ENCODE results near the gene MARCHF3. TPM values are rescaled to one million over a fixed set of nuclear protein-coding genes. Genes with fewer than 3 reads are reported as not detected.
A peak's percentile ranks its signal among the peaks of the same experiment; 100 is the strongest.
"Not testable (repeated sequence)": the region's sequence is repeated elsewhere in the genome, so short reads cannot be mapped to it uniquely, and the experiment has no call there.

MARCHF3 gene
- total RNA-seq, 5 donors from 2014 or later (not counting 1 experiment from before 2014, with no cell fraction given) = 5.6 to 9.9 (median 7.6) TPM

DNA sequence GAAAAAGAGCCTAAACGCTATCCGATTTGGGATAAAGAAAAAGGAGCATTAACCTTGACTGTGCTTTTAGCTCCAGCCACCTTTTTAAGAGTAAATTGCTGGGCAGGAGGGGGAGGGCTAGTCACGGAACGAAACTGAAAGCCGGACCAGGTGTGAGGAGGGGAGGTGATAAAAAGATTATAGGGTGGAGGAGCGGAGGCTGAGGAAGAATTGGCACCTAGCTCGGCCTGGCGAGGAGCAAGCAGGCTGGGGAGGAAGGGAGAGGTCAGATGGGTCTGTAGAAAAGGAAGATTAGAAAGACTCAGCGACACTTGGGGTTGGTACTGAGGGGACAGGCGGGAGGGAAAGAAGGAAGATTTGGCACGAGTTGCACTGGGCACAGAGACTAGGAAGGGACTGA lies 187.0 kb downstream of the MARCHF3 start:
- H3K9me3 ChIP-seq; H3K36me3 ChIP-seq (ENCODE audit: control insufficient read depth in 2 of 2, extremely low read depth in 1 of 2, insufficient read depth in 1 of 2, low read length in 1 of 2); H3K27ac ChIP-seq (ENCODE audit: low read length); DNase-seq; H3K4me3 ChIP-seq (ENCODE audit: control insufficient read depth in 1 of 2, extremely low read depth in 1 of 2, low read length in 1 of 2); POLR2A ChIA-PET; ATAC-seq (replicated peaks in 1 of 4); H3K36me3 Mint-ChIP-seq; H3K4me3 Mint-ChIP-seq; H3K9me3 Mint-ChIP-seq; H3K27me3 Mint-ChIP-seq; H3K27me3 ChIP-seq (replicated peaks in 1 of 2; ENCODE audit: control insufficient read depth in 2 of 2, extremely low read depth in 1 of 2, insufficient read depth in 2 of 2, low read length in 1 of 2); CTCF ChIA-PET: not testable (repeated sequence)
- Mint-ChIP-seq H3K27ac (peak overlapping the region in 1 of 2 donors; percentile 13), H3K4me1 (peaks cover 34 to 49% (median 39%) of the 10 kb centered on the region in 3 donors)
- peaks cover 13 to 16% of the 10 kb centered on the region in 2 experiments for H3K4me1 ChIP-seq (ENCODE audit: control insufficient read depth in 1 of 2, extremely low read depth in 1 of 2, insufficient read depth in 2 of 2, low read length in 2 of 2)
- 79% methylated on average over 6 of the region's 11 CpGs for WGBS (ENCODE audit: insufficient coverage)

DNA sequence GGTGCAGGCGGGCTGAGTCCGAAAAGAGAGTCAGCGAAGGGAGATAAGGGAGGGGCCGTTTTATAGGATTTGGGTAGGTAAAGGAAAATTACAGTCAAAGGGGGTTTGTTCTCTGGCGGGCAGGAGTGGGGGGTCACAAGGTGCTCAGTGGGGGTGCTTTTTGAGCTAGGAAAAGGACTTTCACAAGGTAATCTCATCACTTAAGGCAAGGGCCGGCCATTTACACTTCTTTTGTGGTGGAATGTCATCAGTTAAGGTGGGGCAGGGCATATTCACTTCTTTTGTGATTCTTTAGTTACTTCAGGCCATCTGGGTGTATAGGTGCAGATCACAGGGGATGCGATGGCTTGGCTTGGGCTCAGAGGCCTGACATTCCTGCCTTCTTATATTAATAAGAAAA lies 191.0 kb downstream of the MARCHF3 start:
- H3K27me3 Mint-ChIP-seq; H3K36me3 ChIP-seq (ENCODE audit: control insufficient read depth in 2 of 2, extremely low read depth in 1 of 2, insufficient read depth in 1 of 2, low read length in 1 of 2); H3K4me3 Mint-ChIP-seq; H3K27me3 ChIP-seq (replicated peaks in 1 of 2; ENCODE audit: control insufficient read depth in 2 of 2, extremely low read depth in 1 of 2, insufficient read depth in 2 of 2, low read length in 1 of 2); H3K9me3 ChIP-seq; H3K4me1 Mint-ChIP-seq; CTCF ChIA-PET; H3K9me3 Mint-ChIP-seq; H3K4me1 ChIP-seq (ENCODE audit: control insufficient read depth in 1 of 2, extremely low read depth in 1 of 2, insufficient read depth in 2 of 2, low read length in 2 of 2); POLR2A ChIA-PET; H3K4me3 ChIP-seq (ENCODE audit: control insufficient read depth in 1 of 2, extremely low read depth in 1 of 2, low read length in 1 of 2); DNase-seq; ATAC-seq (replicated peaks in 1 of 4); H3K27ac ChIP-seq (ENCODE audit: low read length): not testable (repeated sequence)
- Mint-ChIP-seq H3K36me3 (peaks cover 16% of the 10 kb centered on the region), H3K27ac (peak overlapping the region in 1 of 2 donors; percentile 49)
- 93% methylated on average over 4 of the region's 7 CpGs for WGBS (ENCODE audit: insufficient coverage)

DNA sequence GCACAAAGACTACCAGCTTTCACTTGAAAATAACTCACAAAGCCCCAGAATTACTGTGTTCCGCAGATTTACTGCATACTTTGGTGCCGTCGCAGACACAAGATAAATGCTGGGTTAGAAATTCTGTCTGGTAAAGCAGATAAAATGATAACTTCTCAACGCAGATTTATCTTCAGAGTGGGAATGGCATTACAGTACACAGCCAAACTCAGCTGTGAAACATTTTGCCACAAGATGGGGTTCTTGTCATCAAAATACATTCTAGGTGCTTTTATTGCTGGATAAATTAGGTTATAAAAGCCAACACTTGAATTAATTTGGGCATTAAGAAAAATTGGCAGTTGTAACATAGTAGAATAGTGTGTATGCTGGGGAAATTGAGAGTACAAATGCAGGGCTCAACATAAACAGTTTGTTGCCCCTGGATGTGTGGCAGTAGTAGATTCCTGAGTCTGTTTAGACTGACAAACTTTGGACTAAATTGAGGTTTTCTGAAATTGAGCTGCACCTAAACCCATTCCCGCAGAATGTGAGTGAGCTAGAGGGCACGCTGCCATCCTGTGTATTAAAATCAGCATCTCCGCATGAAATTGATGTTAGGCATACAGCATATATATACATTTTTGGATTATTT lies 192.3 kb downstream of the MARCHF3 start:
- H3K27ac Mint-ChIP-seq = no peak overlapping the region
- ATAC-seq (replicated peaks in 1 of 4) (peak in 1 of 4 experiments; percentile 53), DNase-seq (peak in 3 of 35 experiments; percentile 11 to 45 (median 16))
- no peaks in the 10 kb centered on the region for H3K27me3 ChIP-seq (replicated peaks in 1 of 2; ENCODE audit: control insufficient read depth in 2 of 2, extremely low read depth in 1 of 2, insufficient read depth in 2 of 2, low read length in 1 of 2)
- POLR2A ChIA-PET = interaction anchor here (0.5 to 0.6 kb wide), 4 partner anchors 9 to 1359 kb away, joined by 3 to 4 read pairs (median 3); no protein-coding TSS in a partner anchor
- H3K36me3 Mint-ChIP-seq = peaks cover 27% of the 10 kb centered on the region
- H3K36me3 ChIP-seq (ENCODE audit: control insufficient read depth in 2 of 2, extremely low read depth in 1 of 2, insufficient read depth in 1 of 2, low read length in 1 of 2) = peaks cover 5 to 18% of the 10 kb centered on the region in 2 donors
- H3K4me3 Mint-ChIP-seq = no peak overlapping the region
- H3K27ac ChIP-seq (ENCODE audit: low read length) = no peak overlapping the region
- WGBS (ENCODE audit: insufficient coverage) = 100% methylated on average over 1 of the region's 7 CpGs
- CTCF ChIA-PET = interaction anchor here (0.5 to 2.1 kb wide), 13 partner anchors 8 to 654 kb away, joined by 3 to 11 read pairs (median 3); no protein-coding TSS in a partner anchor
- H3K9me3 ChIP-seq = no peaks in the 10 kb centered on the region
- no peaks in the 10 kb centered on the region for H3K4me1 ChIP-seq (ENCODE audit: control insufficient read depth in 1 of 2, extremely low read depth in 1 of 2, insufficient read depth in 2 of 2, low read length in 2 of 2)
- H3K9me3 Mint-ChIP-seq = no peaks in the 10 kb centered on the region
- H3K4me3 ChIP-seq (ENCODE audit: control insufficient read depth in 1 of 2, extremely low read depth in 1 of 2, low read length in 1 of 2) = no peak overlapping the region
- peaks cover 0 to 5% (median 0%) of the 10 kb centered on the region in 3 donors for H3K4me1 Mint-ChIP-seq
- no peaks in the 10 kb centered on the region for H3K27me3 Mint-ChIP-seq

DNA sequence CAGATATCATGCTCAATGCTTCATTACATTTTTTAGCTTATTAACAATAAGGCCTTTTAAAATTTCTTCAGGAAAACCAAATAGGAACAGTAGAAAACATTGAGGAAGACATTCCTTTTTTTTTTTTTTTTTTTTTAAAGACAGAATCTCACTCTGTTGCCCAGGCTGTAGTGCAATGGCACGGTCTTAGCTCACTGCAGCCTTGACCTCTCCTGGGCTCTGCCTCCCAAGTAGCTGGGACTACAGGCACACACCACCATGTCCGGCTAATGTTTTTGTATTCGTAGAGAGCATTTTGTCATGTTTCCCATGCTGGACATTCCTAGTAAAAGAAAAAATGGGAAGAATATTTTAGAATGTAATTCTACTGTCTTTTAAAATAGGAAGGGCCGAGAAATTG lies 193.1 kb downstream of the MARCHF3 start:
- ATAC-seq (replicated peaks in 1 of 4) (no peak), DNase-seq (no peak)
- Histone ChIP-seq H3K4me3 (ENCODE audit: control insufficient read depth in 1 of 2, extremely low read depth in 1 of 2, low read length in 1 of 2) (no peak overlapping the region), H3K27me3 (replicated peaks in 1 of 2; ENCODE audit: control insufficient read depth in 2 of 2, extremely low read depth in 1 of 2, insufficient read depth in 2 of 2, low read length in 1 of 2) (no peaks in the 10 kb centered on the region), H3K9me3 (no peaks in the 10 kb centered on the region), H3K36me3 (ENCODE audit: control insufficient read depth in 2 of 2, extremely low read depth in 1 of 2, insufficient read depth in 1 of 2, low read length in 1 of 2) (peaks cover 5 to 24% of the 10 kb centered on the region in 2 donors), H3K4me1 (ENCODE audit: control insufficient read depth in 1 of 2, extremely low read depth in 1 of 2, insufficient read depth in 2 of 2, low read length in 2 of 2) (no peaks in the 10 kb centered on the region), H3K27ac (ENCODE audit: low read length) (no peak overlapping the region)
- Mint-ChIP-seq H3K27ac (no peak overlapping the region), H3K4me3 (no peak overlapping the region), H3K4me1 (peaks cover 0 to 5% (median 0%) of the 10 kb centered on the region in 3 donors), H3K9me3 (no peaks in the 10 kb centered on the region), H3K36me3 (peaks cover 30% of the 10 kb centered on the region), H3K27me3 (no peaks in the 10 kb centered on the region)
- 100% methylated on average over 1 of the region's 4 CpGs for WGBS (ENCODE audit: insufficient coverage)
- CTCF ChIA-PET = interaction anchor here (0.6 to 2.1 kb wide), 18 partner anchors 9 to 1328 kb away, joined by 3 to 11 read pairs (median 5); no protein-coding TSS in a partner anchor
- POLR2A ChIA-PET = interaction anchor here (0.6 to 0.7 kb wide), 2 partner anchors 56 to 1360 kb away, joined by 3 to 6 read pairs; no protein-coding TSS in a partner anchor

DNA sequence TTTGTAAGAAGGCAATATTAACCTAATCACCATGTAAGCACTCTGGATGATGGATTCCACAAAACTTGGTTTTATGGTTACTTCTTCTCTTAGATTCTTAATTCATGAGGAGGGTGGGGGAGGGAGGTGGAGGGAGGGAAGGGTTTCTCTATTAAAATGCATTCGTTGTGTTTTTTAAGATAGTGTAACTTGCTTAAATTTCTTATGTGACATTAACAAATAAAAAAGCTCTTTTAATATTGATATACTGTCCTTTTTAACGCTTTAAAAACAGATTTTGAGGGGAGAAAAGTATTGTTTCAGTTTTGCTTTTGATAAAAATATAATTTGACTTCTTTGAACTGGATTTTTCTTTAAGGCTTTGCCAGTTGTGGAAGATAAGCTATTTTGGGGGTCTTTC lies 193.6 kb downstream of the MARCHF3 start:
- H3K9me3 Mint-ChIP-seq = no peaks in the 10 kb centered on the region
- peaks cover 30% of the 10 kb centered on the region for H3K36me3 Mint-ChIP-seq
- no peaks in the 10 kb centered on the region for H3K27me3 ChIP-seq (replicated peaks in 1 of 2; ENCODE audit: control insufficient read depth in 2 of 2, extremely low read depth in 1 of 2, insufficient read depth in 2 of 2, low read length in 1 of 2)
- no CpG with 5 or more reads among the region's 2 CpGs for WGBS (ENCODE audit: insufficient coverage)
- H3K27ac Mint-ChIP-seq = no peak overlapping the region
- no peaks in the 10 kb centered on the region for H3K9me3 ChIP-seq
- ChIA-PET CTCF (interaction anchor here (0.6 to 2.1 kb wide), 14 partner anchors 10 to 655 kb away, joined by 3 to 11 read pairs (median 5); no protein-coding TSS in a partner anchor), POLR2A (interaction anchor here in 1 of 2 donors (0.7 kb wide), 1 partner anchor 56 kb away, joined by 6 read pairs; no protein-coding TSS in a partner anchor)
- peaks cover 0 to 5% (median 0%) of the 10 kb centered on the region in 3 donors for H3K4me1 Mint-ChIP-seq
- no peaks in the 10 kb centered on the region for H3K27me3 Mint-ChIP-seq
- ATAC-seq (replicated peaks in 1 of 4) = no peak
- H3K4me3 ChIP-seq (ENCODE audit: control insufficient read depth in 1 of 2, extremely low read depth in 1 of 2, low read length in 1 of 2) = no peak overlapping the region
- no peak overlapping the region for H3K4me3 Mint-ChIP-seq
- no peak for DNase-seq
- no peaks in the 10 kb centered on the region for H3K4me1 ChIP-seq (ENCODE audit: control insufficient read depth in 1 of 2, extremely low read depth in 1 of 2, insufficient read depth in 2 of 2, low read length in 2 of 2)
- H3K36me3 ChIP-seq (ENCODE audit: control insufficient read depth in 2 of 2, extremely low read depth in 1 of 2, insufficient read depth in 1 of 2, low read length in 1 of 2) = peaks cover 5 to 24% of the 10 kb centered on the region in 2 donors
- no peak overlapping the region for H3K27ac ChIP-seq (ENCODE audit: low read length)

DNA sequence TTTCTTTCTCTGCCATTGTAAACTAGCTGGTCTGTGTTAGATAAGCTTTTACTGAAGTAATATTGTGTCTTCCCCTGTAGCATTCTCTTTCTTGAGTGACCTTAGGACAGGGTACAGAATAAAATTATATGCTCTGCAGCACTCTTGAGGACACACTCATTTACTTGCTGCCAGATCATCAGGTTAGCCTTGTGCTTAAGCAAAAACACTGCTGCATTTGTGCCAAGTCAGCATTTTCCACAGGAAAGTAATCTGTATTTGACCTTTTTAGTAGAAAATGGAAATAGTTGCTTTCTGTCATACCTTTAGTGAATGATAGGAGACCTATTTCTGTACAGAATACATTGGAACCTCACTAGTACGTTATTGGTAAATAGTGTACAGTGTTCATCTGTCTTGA lies 199.2 kb downstream of the MARCHF3 start:
- H3K27me3 ChIP-seq (replicated peaks in 1 of 2; ENCODE audit: control insufficient read depth in 2 of 2, extremely low read depth in 1 of 2, insufficient read depth in 2 of 2, low read length in 1 of 2) = no peaks in the 10 kb centered on the region
- no peak overlapping the region for H3K4me3 Mint-ChIP-seq
- no peaks in the 10 kb centered on the region for H3K9me3 Mint-ChIP-seq
- no peaks in the 10 kb centered on the region for H3K9me3 ChIP-seq
- H3K27me3 Mint-ChIP-seq = no peaks in the 10 kb centered on the region
- ATAC-seq (replicated peaks in 1 of 4) (no peak), DNase-seq (no peak)
- WGBS (ENCODE audit: insufficient coverage) = no CpG with 5 or more reads among the region's 1 CpG
- peaks cover 59% of the 10 kb centered on the region for H3K36me3 Mint-ChIP-seq
- H3K4me3 ChIP-seq (ENCODE audit: control insufficient read depth in 1 of 2, extremely low read depth in 1 of 2, low read length in 1 of 2) = no peak overlapping the region
- H3K4me1 Mint-ChIP-seq = no peaks in the 10 kb centered on the region
- CTCF ChIA-PET = interaction anchor here in 1 of 2 donors (0.8 kb wide), 1 partner anchor 230 kb away, joined by 3 read pairs; the partner anchor contains the start of gene PHAX
- H3K36me3 ChIP-seq (ENCODE audit: control insufficient read depth in 2 of 2, extremely low read depth in 1 of 2, insufficient read depth in 1 of 2, low read length in 1 of 2) = peaks cover 13 to 55% of the 10 kb centered on the region in 2 donors
- H3K27ac Mint-ChIP-seq = no peak overlapping the region
- no peaks in the 10 kb centered on the region for H3K4me1 ChIP-seq (ENCODE audit: control insufficient read depth in 1 of 2, extremely low read depth in 1 of 2, insufficient read depth in 2 of 2, low read length in 2 of 2)
- POLR2A ChIA-PET = interaction anchor here in 1 of 2 donors (0.7 kb wide), 1 partner anchor 18 kb away, joined by 3 read pairs; no protein-coding TSS in a partner anchor
- no peak overlapping the region for H3K27ac ChIP-seq (ENCODE audit: low read length)

Data from T-cell (primary cell).